Fibroblast of the conjunctiva (primary cell): Measurements from ENCODE around the gene LDB2.
"Not testable (repeated sequence)": the region's sequence is repeated elsewhere in the genome, so short reads cannot be mapped to it uniquely, and the experiment has no call there.

Source experiments
- DNase-seq: peaks from one replicate; pipeline ENCODE4 v3.0.0-alpha.2; 2010; ENCODE audit warnings: low read depth

LDB2 gene

GRCh38 chr4:16646459-16646858 lies 252.0 kb downstream of the LDB2 start:
- DNase-seq, result no peak

- DNase-seq, result no peak
These were observed 254.6 kb downstream of the LDB2 start for GRCh38 chr4:16643893-16644292.

- no peak for DNase-seq
These were observed 255.5 kb downstream of the LDB2 start for GRCh38 chr4:16642897-16643296.

GRCh38 chr4:16641971-16642370 lies 256.5 kb downstream of the LDB2 start:
- DNase-seq, result no peak

GRCh38 chr4:16636912-16637630 lies 261.4 kb downstream of the LDB2 start:
- DNase-seq, result no peak

GRCh38 chr4:16636304-16636703 lies 262.1 kb downstream of the LDB2 start:
- no peak for DNase-seq

GRCh38 chr4:16629274-16629673 lies 269.2 kb downstream of the LDB2 start:
- DNase-seq, result not testable (repeated sequence)

- DNase-seq, result not testable (repeated sequence)
These were observed 269.6 kb downstream of the LDB2 start for GRCh38 chr4:16628835-16629234.

GRCh38 chr4:16627999-16628398 lies 270.4 kb downstream of the LDB2 start:
- DNase-seq, result peak; percentile 66

- peak; percentile 82 for DNase-seq
These were observed 271.5 kb downstream of the LDB2 start for GRCh38 chr4:16626945-16627344.

GRCh38 chr4:16622826-16623225 lies 275.6 kb downstream of the LDB2 start:
- DNase-seq, result no peak

GRCh38 chr4:16617435-16617834 lies 281.0 kb downstream of the LDB2 start:
- DNase-seq, result peak; percentile 22

- DNase-seq, result no peak
These were observed 281.4 kb downstream of the LDB2 start for GRCh38 chr4:16617011-16617410.

- no peak for DNase-seq
These were observed 289.2 kb downstream of the LDB2 start for GRCh38 chr4:16609170-16609758.

GRCh38 chr4:16608611-16609125 lies 289.8 kb downstream of the LDB2 start:
- DNase-seq, result no peak

- no peak for DNase-seq
These were observed 290.3 kb downstream of the LDB2 start for GRCh38 chr4:16608123-16608522.

GRCh38 chr4:16607241-16608066 lies 291.0 kb downstream of the LDB2 start:
- no peak for DNase-seq

- DNase-seq, result no peak
These were observed 291.8 kb downstream of the LDB2 start for GRCh38 chr4:16606691-16607090.

GRCh38 chr4:16603178-16603577 lies 295.3 kb downstream of the LDB2 start:
- DNase-seq, result no peak

- DNase-seq, result no peak
These were observed 299.7 kb downstream of the LDB2 start for GRCh38 chr4:16598597-16599206.

GRCh38 chr4:16597845-16598596 lies 300.4 kb downstream of the LDB2 start:
- DNase-seq, result no peak

GRCh38 chr4:16597443-16597842 lies 301.0 kb downstream of the LDB2 start:
- DNase-seq, result no peak
